HUES6 (cell line): ENCODE measurements around the gene SUFU.
A peak's percentile ranks its signal among the peaks of the same experiment; 100 is the strongest.

Source experiments
- H3K27ac ChIP-seq: 2 replicates; pipeline ENCODE4 v1.7.0; 2013; ENCODE audit warnings: low read depth, mild to moderate bottlenecking, low read length, inconsistent platforms
- H3K27me3 ChIP-seq: 2 replicates; pipeline ENCODE4 v1.6.1; 2013; ENCODE audit warnings: low read length; ENCODE audit not compliant: control insufficient read depth, insufficient read depth
- H3K36me3 ChIP-seq: 2 replicates; pipeline ENCODE4 v1.6.1; 2013; ENCODE audit warnings: low read length; ENCODE audit not compliant: control insufficient read depth, insufficient read depth
- H3K4me1 ChIP-seq: 2 replicates; pipeline ENCODE4 v1.6.1; 2013; ENCODE audit warnings: low read length; ENCODE audit not compliant: control insufficient read depth, insufficient read depth
- H3K4me3 ChIP-seq: 2 replicates; pipeline ENCODE4 v1.5.1; 2013; ENCODE audit warnings: low read depth, low read length
- H3K9ac ChIP-seq: one replicate; pipeline ENCODE4 v1.6.1; 2013; ENCODE audit warnings: mild to moderate bottlenecking, low read length
- H3K9me3 ChIP-seq: 2 replicates; pipeline ENCODE4 v1.6.1; 2013; ENCODE audit warnings: low read depth, low read length; ENCODE audit not compliant: control insufficient read depth, insufficient read depth

SUFU gene

DNA sequence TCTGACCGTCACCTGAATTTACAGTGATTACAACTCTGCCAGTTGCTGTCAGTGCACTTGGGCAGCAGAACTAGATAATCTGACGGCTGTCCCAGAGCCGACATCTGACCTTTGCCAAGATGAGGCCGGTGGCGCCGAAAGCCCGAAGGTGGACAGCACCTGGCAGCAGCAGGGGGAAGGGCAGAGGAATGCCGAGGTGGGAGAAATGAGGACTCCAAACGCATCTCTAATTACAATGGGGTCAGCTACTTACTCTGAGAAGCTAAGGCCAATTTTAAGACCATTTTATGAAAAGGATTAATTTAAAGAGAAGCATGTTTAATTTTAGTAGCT lies 174.3 kb downstream of the SUFU start:
- H3K9me3 ChIP-seq = no peaks in the 10 kb centered on the region
- peaks cover 13% of the 10 kb centered on the region; the same call in 1 of the 2 replicates for H3K36me3 ChIP-seq
- H3K27ac ChIP-seq = no peak overlapping the region
- H3K27me3 ChIP-seq = no peaks in the 10 kb centered on the region
- no peak overlapping the region for H3K9ac ChIP-seq
- H3K4me1 ChIP-seq = peaks cover 62% of the 10 kb centered on the region
- H3K4me3 ChIP-seq = no peak overlapping the region

- H3K27me3 ChIP-seq = no peaks in the 10 kb centered on the region
- H3K4me3 ChIP-seq = peak overlapping the region; percentile 31
- no peaks in the 10 kb centered on the region for H3K9me3 ChIP-seq
- H3K36me3 ChIP-seq = peaks cover 13% of the 10 kb centered on the region; the same call in 1 of the 2 replicates
- no peak overlapping the region for H3K9ac ChIP-seq
- H3K4me1 ChIP-seq = peaks cover 54% of the 10 kb centered on the region
- H3K27ac ChIP-seq = no peak overlapping the region
Measured at GRCh38 chr10:102678842-102679289, 175.1 kb downstream of the SUFU start.

DNA sequence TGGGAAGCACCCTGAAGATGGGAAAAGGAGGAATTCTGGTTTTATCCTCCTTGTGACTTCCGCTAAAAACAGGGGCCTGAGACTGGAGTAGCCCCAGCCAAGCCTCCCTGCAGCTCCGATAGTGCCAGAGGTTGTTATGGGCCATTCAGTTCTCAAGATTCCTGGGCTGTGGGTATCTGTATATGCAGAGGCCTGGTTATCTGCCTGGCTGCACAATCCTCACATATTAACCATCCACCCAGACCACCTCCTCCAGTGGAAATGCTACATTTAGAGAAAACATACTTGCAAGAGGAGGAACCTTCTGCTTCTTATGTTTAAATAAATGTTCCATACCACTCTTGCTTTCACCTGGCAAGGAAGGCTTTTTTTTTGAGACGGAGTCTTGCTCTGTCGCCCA lies 175.8 kb downstream of the SUFU start:
- Histone ChIP-seq H3K9ac (no peak overlapping the region), H3K4me1 (peaks cover 47% of the 10 kb centered on the region), H3K9me3 (no peaks in the 10 kb centered on the region), H3K27me3 (no peaks in the 10 kb centered on the region), H3K36me3 (peaks cover 13% of the 10 kb centered on the region; the same call in 1 of the 2 replicates), H3K27ac (no peak overlapping the region), H3K4me3 (no peak overlapping the region)

DNA sequence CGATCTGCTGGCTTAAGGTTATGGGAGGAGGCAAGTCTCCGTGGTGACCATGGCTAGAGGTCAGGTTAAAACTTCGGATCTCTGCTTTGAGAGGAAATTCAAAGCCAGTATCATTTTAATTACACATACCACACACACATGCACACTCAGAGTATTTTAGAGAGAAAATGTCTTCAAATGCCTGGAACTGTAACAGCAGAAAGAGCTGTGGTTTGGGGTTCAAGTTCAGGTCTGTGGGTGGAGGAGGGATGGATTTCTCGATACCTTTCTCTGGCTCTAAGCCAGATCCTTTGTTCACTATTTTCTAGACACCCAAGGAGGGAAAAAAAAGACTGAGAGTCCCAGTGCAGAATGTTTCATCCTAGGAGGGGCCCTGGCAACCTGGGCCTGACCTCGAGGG lies 177.9 kb downstream of the SUFU start:
- H3K27me3 ChIP-seq = no peaks in the 10 kb centered on the region
- H3K9ac ChIP-seq = no peak overlapping the region
- H3K27ac ChIP-seq = no peak overlapping the region
- peaks cover 20% of the 10 kb centered on the region for H3K36me3 ChIP-seq
- H3K9me3 ChIP-seq = no peaks in the 10 kb centered on the region
- H3K4me1 ChIP-seq = peaks cover 26% of the 10 kb centered on the region
- no peak overlapping the region for H3K4me3 ChIP-seq

- no peak overlapping the region for H3K9ac ChIP-seq
- no peak overlapping the region for H3K4me3 ChIP-seq
- no peaks in the 10 kb centered on the region for H3K9me3 ChIP-seq
- no peaks in the 10 kb centered on the region for H3K27me3 ChIP-seq
- no peak overlapping the region for H3K27ac ChIP-seq
- peaks cover 19% of the 10 kb centered on the region for H3K4me1 ChIP-seq
- H3K36me3 ChIP-seq = peaks cover 20% of the 10 kb centered on the region
Measured at GRCh38 chr10:102682416-102682815, 178.6 kb downstream of the SUFU start.

- Histone ChIP-seq H3K9me3 (no peaks in the 10 kb centered on the region), H3K9ac (no peak overlapping the region), H3K4me1 (peaks cover 13% of the 10 kb centered on the region), H3K27ac (no peak overlapping the region), H3K4me3 (no peak overlapping the region), H3K27me3 (no peaks in the 10 kb centered on the region), H3K36me3 (peaks cover 20% of the 10 kb centered on the region)
Measured at GRCh38 chr10:102682981-102683380, 179.2 kb downstream of the SUFU start.
